T-cell (primary cell): ENCODE results near the gene RAI1. TPM values are rescaled to one million over a fixed set of nuclear protein-coding genes. Genes with fewer than 3 reads are reported as not detected.
A peak's percentile ranks its signal among the peaks of the same experiment; 100 is the strongest.
"Not testable (repeated sequence)": the region's sequence is repeated elsewhere in the genome, so short reads cannot be mapped to it uniquely, and the experiment has no call there.

Experiments used
- ATAC-seq, 4 experiments: fragments of 200-7000 bp in 3 of 4; fragments of 150-1000 bp in 1 of 4; cut with Tn5 transposase; replicated peaks in 1 of 4; 1 replicate in 3 of 4; 2 replicates in 1 of 4; pipeline ENCODE4 v1.10.0; 2021; ENCODE audit warnings: moderate library complexity in 3 of 4, mild to moderate bottlenecking in 2 of 4, moderate number of reproducible peaks in 1 of 4
- CTCF ChIA-PET, 2 donors: fragments of 300-600 bp; sonication (Branson Sonifier 250); formaldehyde crosslinking; loops; one replicate each; lab custom pipeline; 2022; ENCODE audit warnings: antibody characterized with exemption in 2 of 2; lab: Charles Lee
- POLR2A ChIA-PET, 2 donors: fragments of 300-600 bp; sonication (Branson Sonifier 250); formaldehyde crosslinking; loops; one replicate each; lab custom pipeline; 2022; ENCODE audit warnings: antibody characterized with exemption in 2 of 2; lab: Charles Lee
- DNase-seq, 35 experiments: peaks; one replicate each; pipeline versions ENCODE4 v3.0.0 to v3.0.0-alpha.2; 2013 to 2023
- H3K27ac ChIP-seq: one replicate; pipeline ENCODE4 v1.5.1; 2013; ENCODE audit warnings: low read length
- H3K27me3 ChIP-seq, 2 experiments: replicated peaks in 1 of 2; 1 replicate in 1 of 2; 2 replicates in 1 of 2; pipeline versions ENCODE4 v1.6.1 to v1.7.0; 2013; ENCODE audit warnings: low read length in 1 of 2, mixed read lengths in 1 of 2; ENCODE audit not compliant: control insufficient read depth in 2 of 2, insufficient read depth in 2 of 2; ENCODE audit errors: extremely low read depth in 1 of 2
- H3K36me3 ChIP-seq, 2 donors: 1 replicate in 1 of 2; 2 replicates in 1 of 2; pipeline versions ENCODE4 v1.6.1 to v1.7.0; 2013; ENCODE audit warnings: low read length in 1 of 2; ENCODE audit not compliant: control insufficient read depth in 2 of 2, insufficient read depth in 1 of 2; ENCODE audit errors: extremely low read depth in 1 of 2
- H3K4me1 ChIP-seq, 2 experiments: 1 replicate in 1 of 2; 2 replicates in 1 of 2; pipeline versions ENCODE4 v1.6.1 to v1.7.0; 2013; ENCODE audit warnings: low read length in 2 of 2, mixed read lengths in 1 of 2; ENCODE audit not compliant: insufficient read depth in 2 of 2, control insufficient read depth in 1 of 2; ENCODE audit errors: extremely low read depth in 1 of 2
- H3K4me3 ChIP-seq, 2 donors: 1 replicate in 1 of 2; 2 replicates in 1 of 2; pipeline versions ENCODE4 v1.5.1 to v1.7.0; 2013; ENCODE audit warnings: mild to moderate bottlenecking in 2 of 2, low read length in 1 of 2, moderate library complexity in 1 of 2; ENCODE audit not compliant: control insufficient read depth in 1 of 2; ENCODE audit errors: extremely low read depth in 1 of 2
- H3K9me3 ChIP-seq: 2 replicates; pipeline ENCODE4 v1.7.0; 2013
- H3K27ac Mint-ChIP-seq, 2 donors: one replicate each; pipeline ENCODE4 v1.8.0; 2020 to 2021; ENCODE audit warnings: mild to moderate bottlenecking in 2 of 2, mixed read lengths in 2 of 2
- H3K27me3 Mint-ChIP-seq, 2 donors: one replicate each; pipeline ENCODE4 v1.8.0; 2021 to 2022; ENCODE audit warnings: mixed read lengths in 2 of 2
- H3K36me3 Mint-ChIP-seq: one replicate; pipeline ENCODE4 v1.8.0; 2021; ENCODE audit warnings: mixed read lengths
- H3K4me1 Mint-ChIP-seq, 3 donors: one replicate each; pipeline ENCODE4 v1.8.0; 2020 to 2022; ENCODE audit warnings: mixed read lengths in 3 of 3, mild to moderate bottlenecking in 1 of 3
- H3K4me3 Mint-ChIP-seq, 3 donors: one replicate each; pipeline ENCODE4 v1.8.0; 2020 to 2022; ENCODE audit warnings: mild to moderate bottlenecking in 3 of 3, mixed read lengths in 3 of 3, moderate library complexity in 3 of 3
- H3K9me3 Mint-ChIP-seq, 3 donors: one replicate each; pipeline ENCODE4 v1.8.0; 2020 to 2022; ENCODE audit warnings: mixed read lengths in 3 of 3
- WGBS: methylation state at CpG from one replicate; pipeline ENCODE4 v1.1.5; 2013; ENCODE audit warnings: missing lambda C conversion rate; ENCODE audit not compliant: insufficient coverage; 5-methylcytosine and 5-hydroxymethylcytosine counted together
- total RNA-seq, 35 experiments: library from RNA in 6 of 35; stranded (reverse) in 6 of 35; fragments of 120-200 nt in 1 of 35; gene quantifications; one replicate each; pipeline versions ENCODE4 v1.2.1 to v1.2.4 and lab custom pipeline; 2013 to 2026

The RAI1 gene
- total RNA-seq, 5 donors from 2014 or later (not counting 1 experiment from before 2014, with no cell fraction given): 20.1 to 31.2 (median 24.5) TPM

DNA sequence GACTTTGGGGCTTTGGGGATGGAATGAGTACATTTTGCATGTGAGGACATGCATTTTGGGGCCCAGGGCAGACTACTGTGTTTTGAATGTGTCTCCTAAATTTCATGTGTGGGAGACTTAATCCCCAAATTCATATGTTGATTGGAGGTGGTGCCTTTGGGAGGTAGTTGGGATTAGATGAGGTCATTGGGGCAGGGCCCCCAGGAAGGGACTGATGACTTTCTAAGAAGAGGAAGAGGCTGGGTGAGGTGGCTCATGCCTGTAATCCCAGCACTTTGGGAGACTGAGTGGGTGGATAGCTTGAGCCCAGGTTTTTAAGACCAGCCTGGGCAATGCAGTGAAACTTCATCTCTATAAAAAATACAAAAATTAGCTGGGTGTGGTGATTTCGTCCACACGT is 42.8 kb upstream of the RAI1 start:
- ATAC-seq (no peak), DNase-seq (no peak)
- Mint-ChIP-seq H3K4me3 (no peak overlapping the region), H3K4me1 (peaks cover 0 to 4% (median 0%) of the 10 kb centered on the region in 3 donors), H3K9me3 (no peaks in the 10 kb centered on the region), H3K27ac (no peak overlapping the region), H3K36me3 (no peaks in the 10 kb centered on the region), H3K27me3 (peaks cover 0 to 4% of the 10 kb centered on the region in 2 donors)
- ChIA-PET POLR2A (no interaction called here), CTCF (no interaction called here)
- no peak overlapping the region for H3K27ac ChIP-seq
- peaks cover 0 to 4% of the 10 kb centered on the region in 2 experiments for H3K27me3 ChIP-seq
- no peaks in the 10 kb centered on the region for H3K9me3 ChIP-seq
- peaks cover 0 to 7% of the 10 kb centered on the region in 2 experiments for H3K4me1 ChIP-seq
- no CpG with 5 or more reads among the region's 2 CpGs for WGBS
- H3K36me3 ChIP-seq: no peaks in the 10 kb centered on the region
- no peak overlapping the region for H3K4me3 ChIP-seq

DNA sequence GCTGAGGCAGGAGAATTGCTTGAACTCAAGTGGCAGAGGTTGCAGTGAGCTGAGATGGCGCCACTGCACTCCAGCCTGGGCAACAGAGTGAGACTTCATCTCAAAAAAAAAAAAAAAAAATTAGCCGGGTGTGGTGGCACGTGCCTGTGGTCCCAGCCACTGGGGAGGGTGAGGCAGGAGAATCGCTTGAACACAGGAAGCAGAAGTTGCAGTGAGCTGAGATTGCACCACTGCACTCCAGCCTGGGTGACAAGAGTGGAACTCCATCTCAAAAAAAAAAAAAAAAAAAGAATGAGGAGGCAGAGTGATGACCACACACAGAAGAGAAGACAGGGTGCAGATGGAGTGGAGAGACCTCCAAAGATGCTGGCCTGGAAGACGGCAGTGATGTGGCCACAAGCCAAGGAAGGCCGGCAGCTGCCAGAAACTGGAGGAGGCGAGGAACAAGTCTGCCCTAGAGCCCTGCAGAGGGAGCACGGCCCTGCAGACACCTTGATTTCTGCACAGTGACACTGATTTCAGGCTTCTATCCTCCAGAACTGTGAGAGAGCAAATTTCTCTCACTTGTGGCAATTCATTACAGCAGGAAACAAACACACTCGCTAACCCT is 41.5 kb upstream of the RAI1 start:
- 84% methylated on average over 6 of the region's 9 CpGs for whole genome bisulfite sequencing
- ATAC-seq, H3K27me3 Mint-ChIP-seq, H3K27ac Mint-ChIP-seq, H3K27ac ChIP-seq, POLR2A ChIA-PET, H3K9me3 Mint-ChIP-seq, H3K4me3 ChIP-seq, H3K4me1 Mint-ChIP-seq, H3K36me3 Mint-ChIP-seq, DNase-seq, H3K9me3 ChIP-seq, H3K36me3 ChIP-seq, H3K27me3 ChIP-seq, H3K4me3 Mint-ChIP-seq, H3K4me1 ChIP-seq: not testable (repeated sequence)
- CTCF ChIA-PET: interaction anchor here (0.6 to 0.7 kb wide), 3 partner anchors 156 to 633 kb away, joined by 3 to 4 read pairs (median 3); no protein-coding TSS in a partner anchor

DNA sequence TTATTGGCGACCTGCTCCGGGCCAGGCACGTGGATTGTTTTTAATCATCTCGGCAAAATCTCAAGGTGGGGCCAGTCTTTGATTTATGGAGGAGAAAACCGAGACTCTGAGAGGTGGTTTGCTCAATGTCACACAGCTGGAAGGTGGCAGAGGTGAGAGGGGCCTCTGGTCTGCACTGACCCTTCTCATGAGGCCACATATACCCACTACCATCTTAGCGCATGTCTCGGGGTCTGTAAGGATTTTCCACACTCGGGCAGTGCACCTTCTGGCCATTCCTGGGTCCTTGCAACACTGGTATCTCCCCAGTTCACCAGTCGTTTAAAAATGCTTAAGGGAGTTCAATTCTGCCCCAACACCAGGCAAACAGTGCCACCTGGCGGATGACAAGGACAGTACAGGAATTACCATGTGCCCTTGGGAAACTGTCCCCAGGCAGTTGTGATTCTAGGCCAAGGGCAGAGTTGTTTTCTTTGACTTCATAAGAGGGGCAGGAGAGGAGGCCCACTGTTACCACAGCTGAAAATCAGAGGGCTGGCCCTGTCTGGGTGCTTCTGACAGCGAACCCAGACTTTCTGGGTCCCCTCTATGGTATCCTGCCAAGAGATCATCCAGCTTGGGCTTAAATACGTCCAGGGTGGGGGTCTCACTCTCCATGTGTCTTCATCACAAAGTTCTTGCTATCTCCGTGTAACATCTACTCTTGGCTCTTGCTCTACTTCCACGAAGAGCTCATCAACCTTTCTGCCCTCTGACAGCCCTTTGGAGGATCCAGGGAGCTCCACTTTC is 39.4 kb upstream of the RAI1 start:
- ATAC-seq: peak; percentile 85 to 90 (median 88)
- Mint-ChIP-seq H3K4me3 (no peak overlapping the region), H3K4me1 (peaks cover 0 to 4% (median 0%) of the 10 kb centered on the region in 3 donors), H3K36me3 (no peaks in the 10 kb centered on the region), H3K9me3 (no peaks in the 10 kb centered on the region), H3K27ac (no peak overlapping the region), H3K27me3 (peaks cover 0 to 4% of the 10 kb centered on the region in 2 donors)
- Histone ChIP-seq H3K9me3 (no peaks in the 10 kb centered on the region), H3K36me3 (no peaks in the 10 kb centered on the region), H3K27ac (no peak overlapping the region), H3K4me1 (peaks cover 0 to 7% of the 10 kb centered on the region in 2 experiments), H3K4me3 (no peak overlapping the region), H3K27me3 (peaks cover 0 to 17% of the 10 kb centered on the region in 2 experiments)
- peak; percentile 45 to 91 (median 74) for DNase-seq
- WGBS: 30% methylated on average over 12 of the region's 14 CpGs
- ChIA-PET POLR2A (interaction anchor here (0.5 kb wide), 2 partner anchors 282 to 1355 kb away, joined by 3 read pairs; no protein-coding TSS in a partner anchor), CTCF (interaction anchor here (0.6 to 2.7 kb wide), 8 partner anchors 9 to 287 kb away, joined by 3 to 18 read pairs (median 8); partner anchors contain the start of gene RASD1 (in 1 of the 2))

DNA sequence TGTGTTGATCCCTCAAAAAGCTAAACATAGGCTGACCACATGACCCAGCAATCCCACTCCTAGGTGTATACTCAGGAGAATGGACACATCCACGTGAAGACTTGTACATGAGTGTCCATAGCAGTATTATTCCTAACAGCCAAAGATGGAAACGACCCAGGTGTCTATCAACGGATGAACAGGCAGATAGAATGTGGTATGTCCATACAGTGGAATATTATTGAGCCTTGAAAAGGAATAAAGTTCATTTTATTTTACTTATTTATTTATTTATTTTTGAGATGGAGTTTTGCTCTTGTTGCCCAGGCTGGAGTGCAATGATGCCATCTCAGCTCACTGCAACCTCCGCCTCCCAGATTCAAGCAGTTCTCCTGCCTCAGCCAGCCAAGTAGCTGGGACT is 36.1 kb upstream of the RAI1 start:
- POLR2A ChIA-PET, H3K9me3 Mint-ChIP-seq, H3K9me3 ChIP-seq, H3K27ac Mint-ChIP-seq, H3K36me3 Mint-ChIP-seq, H3K4me3 ChIP-seq, H3K4me1 Mint-ChIP-seq, H3K4me3 Mint-ChIP-seq, H3K27me3 Mint-ChIP-seq, ATAC-seq, H3K27ac ChIP-seq, DNase-seq, H3K4me1 ChIP-seq, CTCF ChIA-PET, H3K36me3 ChIP-seq: not testable (repeated sequence)
- no CpG with 5 or more reads among the region's 4 CpGs for WGBS
- H3K27me3 ChIP-seq: peaks cover 0 to 13% of the 10 kb centered on the region in 2 experiments

DNA sequence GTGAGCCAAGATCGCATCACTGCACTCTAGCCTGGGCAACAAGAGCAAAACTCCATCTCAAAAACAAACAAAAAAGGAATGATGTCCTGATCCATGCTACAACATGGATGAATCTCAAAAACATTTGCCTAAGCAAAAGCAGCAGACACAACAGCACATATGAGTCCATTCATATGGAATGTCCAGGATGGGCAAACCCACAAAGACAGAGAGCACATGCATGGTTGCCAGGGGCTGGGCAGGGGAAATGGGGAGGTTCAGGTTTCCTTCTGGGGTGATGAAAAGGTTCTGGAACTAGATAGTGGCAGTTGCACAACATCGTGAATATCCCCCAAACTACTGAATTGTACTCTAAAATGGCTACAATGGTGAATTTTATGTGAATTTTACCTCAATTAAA is 35.3 kb upstream of the RAI1 start:
- Histone ChIP-seq H3K9me3 (no peaks in the 10 kb centered on the region), H3K4me3 (no peak overlapping the region), H3K27me3 (peaks cover 0 to 13% of the 10 kb centered on the region in 2 experiments), H3K4me1 (peaks cover 0 to 3% of the 10 kb centered on the region in 2 experiments), H3K36me3 (no peaks in the 10 kb centered on the region), H3K27ac (no peak overlapping the region)
- no peak for DNase-seq
- CTCF ChIA-PET: interaction anchor here in 1 of 2 donors (0.6 kb wide), 1 partner anchor 657 kb away, joined by 7 read pairs; no protein-coding TSS in a partner anchor
- no CpG with 5 or more reads among the region's 2 CpGs for WGBS
- POLR2A ChIA-PET: no interaction called here
- Mint-ChIP-seq H3K27me3 (no peaks in the 10 kb centered on the region), H3K4me1 (peaks cover 0 to 4% (median 0%) of the 10 kb centered on the region in 3 donors), H3K4me3 (no peak overlapping the region), H3K9me3 (peaks cover 3 to 11% (median 6%) of the 10 kb centered on the region in 3 donors), H3K27ac (no peak overlapping the region), H3K36me3 (no peaks in the 10 kb centered on the region)
- ATAC-seq: no peak

DNA sequence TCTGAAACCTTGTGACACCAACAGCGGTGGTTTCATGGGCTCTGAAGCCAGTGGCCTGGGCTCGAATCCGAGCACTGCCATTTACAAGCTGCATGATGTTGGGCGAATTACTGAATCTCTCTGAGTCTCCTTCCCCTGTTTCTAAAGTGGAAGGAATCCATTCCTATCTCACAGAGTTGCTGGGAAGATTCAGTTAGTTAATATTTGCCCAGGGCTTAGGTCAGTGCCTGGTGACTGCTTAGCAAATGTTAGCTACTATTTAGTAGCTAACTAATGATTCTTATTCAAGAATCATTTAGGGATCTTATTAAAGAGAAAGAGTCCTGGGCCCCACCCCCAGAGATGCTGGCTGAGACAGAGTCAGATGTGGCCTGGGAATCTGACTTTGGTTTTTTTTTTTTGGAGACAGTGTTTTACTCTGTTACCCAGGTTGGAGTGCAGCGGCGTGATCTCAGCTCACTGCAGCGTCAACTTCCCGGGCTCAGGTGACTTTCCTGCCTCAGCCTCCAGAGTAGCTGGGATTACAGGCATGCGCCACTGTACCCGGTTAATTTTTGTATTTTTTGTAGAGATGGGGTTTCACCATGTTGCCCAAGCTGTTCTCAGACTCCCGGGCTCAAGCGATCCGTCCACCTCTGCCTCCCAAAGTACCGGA is 33.6 kb upstream of the RAI1 start:
- H3K36me3 Mint-ChIP-seq: no peaks in the 10 kb centered on the region

More for the DNA sequence above, 33.6 kb upstream of the RAI1 start:
- Mint-ChIP-seq H3K27me3 (no peaks in the 10 kb centered on the region), H3K27ac (no peak overlapping the region), H3K9me3 (peaks cover 3 to 12% (median 6%) of the 10 kb centered on the region in 3 donors), H3K4me1 (no peaks in the 10 kb centered on the region), H3K4me3 (no peak overlapping the region)
- Histone ChIP-seq H3K9me3 (no peaks in the 10 kb centered on the region), H3K27me3 (peaks cover 0 to 13% of the 10 kb centered on the region in 2 experiments), H3K4me3 (no peak overlapping the region), H3K27ac (no peak overlapping the region), H3K4me1 (no peaks in the 10 kb centered on the region), H3K36me3 (no peaks in the 10 kb centered on the region)
- POLR2A ChIA-PET: no interaction called here
- ATAC-seq (no peak), DNase-seq (no peak)
- WGBS: 100% methylated on average over 1 of the region's 14 CpGs
- CTCF ChIA-PET: interaction anchor here in 1 of 2 donors (0.7 kb wide), 1 partner anchor 238 kb away, joined by 4 read pairs; no protein-coding TSS in a partner anchor
